NCI-H345 treated with DMSO at 0.1 percent for 48 hours (cell line): Measurements from ENCODE around the gene ZNF219.
"Not testable (repeated sequence)": the region's sequence is repeated elsewhere in the genome, so short reads cannot be mapped to it uniquely, and the experiment has no call there.

ENCODE experiments used
- DNase-seq: peaks from one replicate; lab custom pipeline; 2025; ENCODE audit not compliant: unreplicated experiment; lab: John Stamatoyannopoulos, UW

ZNF219 gene

GRCh38 chr14:21047378-21047781 is 51.1 kb downstream of the ZNF219 start:
- DNase-seq, result no peak

GRCh38 chr14:21043974-21044618 is 54.4 kb downstream of the ZNF219 start:
- no peak for DNase-seq

GRCh38 chr14:21043387-21043973 is 55.0 kb downstream of the ZNF219 start:
- DNase-seq, result no peak

GRCh38 chr14:21042918-21043317 is 55.5 kb downstream of the ZNF219 start:
- no peak for DNase-seq

- no peak for DNase-seq
Measured at GRCh38 chr14:21041676-21042433, 56.6 kb downstream of the ZNF219 start, which contains the start of gene RNASE7. TSS of gene RNASE7 (plus strand) at chr14:21042362. CDS start at chr14:21042993, 631 bp downstream.

GRCh38 chr14:21040941-21041340 is 57.5 kb downstream of the ZNF219 start:
- DNase-seq, result not testable (repeated sequence)

- DNase-seq, result no peak
Measured at GRCh38 chr14:21040370-21040925, 58.0 kb downstream of the ZNF219 start.
